IPS DF 4.7 (cell line): Measurements from ENCODE around the gene TMEM135.
"Not testable (repeated sequence)": the region's sequence is repeated elsewhere in the genome, so short reads cannot be mapped to it uniquely, and the experiment has no call there.

Source experiments
- DNase-seq: peaks from one replicate; pipeline ENCODE4 v3.0.0-alpha.2; 2013; ENCODE audit warnings: low spot score; ENCODE audit errors: extremely low read depth

TMEM135 gene

DNA sequence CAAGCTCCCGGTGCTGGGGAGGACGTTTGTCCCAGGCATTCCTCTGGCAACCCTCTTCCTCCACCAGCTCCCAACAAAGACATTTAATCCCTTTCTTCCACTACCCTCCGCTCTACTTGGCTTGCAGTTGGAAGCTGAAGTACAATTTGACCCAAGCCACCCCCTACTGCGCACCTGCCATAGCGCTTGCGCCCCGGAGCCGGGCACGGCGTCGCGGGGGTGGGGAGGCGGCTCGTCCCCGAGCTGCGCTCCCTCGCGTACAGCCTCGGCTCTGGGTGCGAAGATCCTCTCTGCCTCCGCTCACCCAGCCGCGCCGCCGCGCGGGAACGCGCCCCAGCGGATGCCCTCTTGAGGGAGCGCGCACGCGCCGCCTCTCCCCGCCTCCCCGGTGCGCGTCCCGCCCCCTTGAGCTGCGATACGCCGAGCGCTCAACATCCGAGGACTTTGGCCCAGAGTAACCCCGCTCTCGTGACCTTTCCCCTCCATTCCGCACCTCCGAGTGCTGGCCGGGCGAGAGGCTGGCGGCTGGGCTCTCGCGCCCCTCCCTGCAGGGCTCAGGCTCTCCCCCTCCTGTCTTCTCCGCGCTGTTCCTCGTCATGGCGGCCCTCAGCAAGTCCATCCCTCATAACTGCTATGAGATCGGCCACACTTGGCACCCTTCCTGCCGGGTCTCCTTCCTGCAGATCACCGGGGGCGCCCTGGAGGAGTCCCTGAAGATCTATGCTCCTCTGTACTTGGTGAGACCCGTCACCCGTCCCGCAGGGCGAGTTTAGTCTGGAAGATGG is at the start of gene TMEM135:
Gene TMEM135 (plus strand): TSS at position 485 of the 785 bp plus-strand sequence. CDS start 112 bp downstream, at position 597.
- peak; percentile 90 for DNase-seq

DNA sequence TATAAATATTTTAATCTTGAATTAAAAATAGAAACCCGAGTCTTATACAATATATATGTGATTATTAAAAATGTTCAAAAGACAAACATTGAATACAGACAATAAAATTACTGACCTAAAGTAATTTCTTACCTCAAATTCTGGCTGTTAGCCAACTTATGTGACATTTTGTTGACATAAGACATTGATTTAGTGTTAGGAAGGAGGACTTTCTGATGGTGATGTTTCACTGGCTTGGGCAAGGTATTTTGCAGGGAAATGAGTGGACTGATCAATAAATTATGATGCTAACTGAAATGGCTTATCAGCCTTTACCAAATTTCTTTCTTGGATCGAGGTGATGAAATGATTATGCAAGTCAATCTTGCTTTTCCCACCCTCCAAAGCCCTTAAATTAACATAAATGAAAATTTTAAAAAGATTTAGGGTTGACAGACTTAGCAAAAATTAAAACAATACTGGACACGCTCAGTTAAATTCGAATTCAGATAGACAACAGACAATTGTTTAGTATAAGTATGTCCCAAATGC is 49.3 kb upstream of the TMEM135 start:
- DNase-seq: no peak

DNA sequence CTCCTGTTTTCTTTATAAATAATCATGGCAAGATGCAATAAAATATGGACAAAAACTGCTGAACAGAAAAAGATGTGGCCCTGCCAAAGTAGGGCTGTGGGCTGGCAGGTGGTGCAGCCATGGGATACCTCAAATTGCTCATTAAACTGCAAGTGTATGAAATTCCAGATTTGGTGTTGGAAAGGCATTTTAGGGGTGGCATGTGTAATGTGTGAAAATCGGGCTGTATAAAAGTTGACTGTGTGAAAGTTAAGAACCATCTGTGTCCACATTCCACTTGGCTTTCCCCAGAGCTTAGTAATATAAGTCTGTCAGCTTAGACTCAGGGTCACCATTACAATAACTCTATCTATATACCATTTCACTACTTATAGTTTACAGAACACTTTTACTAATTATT is 47.7 kb upstream of the TMEM135 start:
- DNase-seq: no peak

DNA sequence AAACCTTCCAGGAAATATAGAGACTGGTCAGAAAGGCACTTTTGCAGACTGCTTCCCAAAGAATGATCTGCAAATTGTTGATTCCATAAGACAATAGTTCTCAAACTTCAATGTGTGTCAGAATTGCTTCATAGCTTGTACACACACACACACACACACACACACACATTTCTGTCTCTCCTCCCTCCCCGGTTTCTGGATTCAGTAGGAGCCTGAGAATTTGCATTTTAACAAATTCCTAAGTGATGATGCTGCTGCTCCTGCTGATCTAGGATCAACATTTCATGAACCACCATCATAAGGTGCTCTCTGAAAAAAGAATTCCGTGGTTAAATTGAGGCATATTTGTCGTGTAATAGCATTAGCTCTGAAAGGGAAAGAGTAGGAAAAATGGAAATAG is 47.2 kb upstream of the TMEM135 start:
- DNase-seq: peak; percentile 41

DNA sequence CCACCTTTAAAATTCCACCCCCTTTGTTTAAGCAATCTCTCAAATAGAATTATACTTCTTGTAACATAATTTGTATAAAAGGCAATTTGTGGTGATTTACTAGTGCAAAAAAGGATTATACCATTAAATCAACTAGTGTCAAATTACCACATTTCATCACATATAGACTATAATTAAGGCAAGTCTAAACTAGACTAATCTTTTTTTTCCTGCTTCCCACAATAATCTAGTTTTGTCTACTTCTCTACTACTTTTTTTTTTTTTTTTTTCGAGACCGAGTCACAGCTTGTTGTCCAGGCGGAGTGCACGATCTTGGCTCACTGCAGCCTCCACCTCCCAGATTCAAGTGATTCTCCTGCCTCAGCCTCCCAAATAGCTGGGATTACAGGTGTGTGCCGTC is 46.4 kb upstream of the TMEM135 start:
- DNase-seq: no peak

DNA sequence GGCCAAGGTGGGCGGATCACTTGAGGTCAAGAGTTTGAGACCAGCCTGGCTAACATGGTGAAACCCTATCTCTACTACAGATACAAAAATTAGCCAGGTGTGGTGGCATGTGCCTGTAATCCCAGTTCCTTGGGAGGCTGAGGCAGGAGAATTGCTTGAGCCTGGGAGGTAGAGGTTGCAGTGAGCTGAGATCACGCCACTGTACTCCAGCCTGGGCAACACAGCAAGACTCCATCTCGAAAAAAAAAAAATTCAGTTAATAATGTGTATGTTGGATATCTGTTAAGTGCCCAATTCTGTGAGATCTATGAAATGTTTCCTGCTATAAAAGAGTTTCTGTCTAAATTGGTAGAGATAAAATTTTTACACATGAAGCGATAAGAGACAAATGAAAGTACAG is 45.4 kb upstream of the TMEM135 start:
- not testable (repeated sequence) for DNase-seq

DNA sequence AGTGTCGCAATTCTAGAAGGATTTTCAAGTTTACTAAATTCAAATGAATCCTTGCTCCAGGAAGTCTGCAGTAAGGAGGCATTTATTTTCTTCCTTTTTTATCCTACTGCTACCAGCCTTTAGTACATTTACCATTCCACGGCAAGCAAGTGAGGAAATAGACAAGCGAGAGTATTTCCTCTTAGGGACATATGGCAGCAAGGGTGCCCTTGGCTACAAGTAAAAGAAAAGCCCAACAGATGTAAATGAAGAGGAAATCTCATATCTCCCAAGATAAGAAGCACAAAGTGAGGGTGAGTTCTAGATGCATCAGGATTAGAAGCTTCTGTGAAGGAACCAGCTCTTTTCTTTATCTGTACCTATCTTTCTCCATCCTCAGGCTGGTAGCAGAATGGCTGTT is 44.7 kb upstream of the TMEM135 start:
- DNase-seq: no peak

DNA sequence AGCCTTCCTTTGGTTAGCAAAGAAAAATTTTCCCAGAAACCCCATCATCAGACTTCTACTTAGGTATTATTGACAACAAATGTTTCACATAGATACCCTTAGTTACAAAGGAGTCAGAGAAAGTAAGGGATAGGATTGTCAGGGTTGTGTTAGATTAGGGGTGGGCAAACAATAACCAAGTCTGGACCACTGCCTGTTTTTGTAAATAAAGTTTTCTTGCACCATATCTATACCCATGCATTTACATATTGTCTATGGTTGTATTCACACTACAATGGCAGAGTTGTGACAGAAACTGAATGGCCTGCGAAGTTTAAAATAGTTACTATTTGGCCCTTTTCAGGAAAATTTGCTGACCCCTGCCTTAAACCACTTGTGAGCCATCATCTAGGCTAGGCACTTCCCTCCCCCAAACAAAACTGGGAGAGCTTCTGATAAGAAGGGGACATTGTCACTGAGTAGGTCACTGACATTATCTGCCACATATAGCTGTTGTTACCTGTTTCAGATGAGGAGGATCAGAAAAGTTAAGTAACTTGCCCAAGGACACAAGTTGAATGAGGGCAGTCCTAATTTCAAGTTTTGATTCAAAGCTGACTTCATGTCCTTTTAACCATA is 40.7 kb upstream of the TMEM135 start:
- no peak for DNase-seq

DNA sequence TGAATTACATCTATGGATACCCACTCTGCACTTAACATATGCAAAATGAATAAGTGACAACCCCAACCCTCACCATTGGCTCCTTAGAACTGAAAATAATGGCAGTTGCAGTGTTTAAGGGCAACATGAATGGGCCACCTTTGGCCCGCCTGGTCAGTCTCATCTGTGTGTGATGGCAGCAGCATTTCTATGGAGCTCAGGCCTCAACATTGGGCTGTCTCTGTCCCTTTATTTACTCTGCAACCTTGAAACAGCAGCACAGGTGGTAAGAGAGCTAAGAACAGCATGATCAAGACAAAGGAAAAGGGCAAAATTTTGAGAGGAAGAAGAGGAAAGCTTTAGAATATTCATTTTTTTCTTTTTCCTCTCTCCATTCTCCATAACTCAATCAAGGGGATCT is 38.3 kb upstream of the TMEM135 start:
- no peak for DNase-seq

DNA sequence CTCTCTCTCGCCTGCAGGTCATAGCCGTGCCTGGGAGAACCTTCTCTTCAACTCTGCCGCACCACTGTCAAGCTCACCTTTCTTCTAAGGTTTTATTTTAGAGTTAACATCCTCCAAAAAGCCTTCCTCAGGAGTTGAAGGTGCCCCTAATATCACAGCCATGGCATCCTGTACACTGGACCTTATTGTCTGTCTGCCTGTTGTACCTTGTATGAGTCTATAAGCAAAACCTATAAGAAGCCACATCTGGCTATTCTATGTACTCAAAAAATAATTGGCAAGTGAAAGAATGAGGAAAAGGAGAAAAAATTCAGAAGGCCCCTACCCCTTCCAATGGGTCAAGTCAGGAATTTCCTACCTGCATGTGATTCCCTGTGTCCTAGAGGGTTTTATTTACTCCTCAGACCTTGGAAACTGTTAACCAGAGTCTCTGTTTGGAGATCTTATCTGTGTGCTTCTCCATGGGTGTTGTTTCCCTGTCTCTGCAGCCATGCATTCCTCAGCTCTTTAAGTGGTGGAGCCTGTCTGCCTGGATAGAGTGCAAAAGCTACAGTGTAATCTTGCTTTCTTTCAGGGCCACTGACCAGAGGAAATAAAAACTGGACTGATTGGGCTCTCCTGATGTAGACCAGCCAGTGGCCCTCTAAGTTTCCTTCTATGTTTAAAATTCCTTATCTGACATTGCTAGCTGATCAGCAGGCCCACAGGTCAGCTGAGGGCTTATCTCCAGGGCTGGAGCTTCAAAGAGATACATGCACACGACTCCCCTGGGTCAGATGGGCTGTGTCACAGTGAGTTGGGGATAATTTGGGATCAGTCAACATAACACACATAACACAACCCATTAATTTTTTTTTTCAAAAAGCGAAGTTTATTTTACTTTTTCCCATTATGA is 37.6 kb upstream of the TMEM135 start:
- no peak for DNase-seq

DNA sequence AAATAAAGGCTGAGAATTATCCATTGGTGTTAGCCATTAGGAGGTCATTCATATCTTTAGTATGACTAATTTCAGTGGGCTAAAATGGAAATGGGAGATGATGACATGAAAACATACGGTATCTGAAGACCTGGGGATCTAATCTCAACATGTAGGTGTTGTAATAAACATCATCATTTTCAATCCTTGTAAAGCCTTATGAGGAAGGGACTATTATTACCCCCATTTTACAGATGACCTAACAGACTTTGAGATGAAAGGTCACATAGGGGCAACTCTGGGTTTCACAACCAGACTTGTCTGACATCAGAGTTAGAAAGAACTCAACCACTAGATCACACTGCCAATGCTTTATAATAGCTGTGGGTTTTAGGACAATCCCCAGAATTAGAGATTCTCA is 34.8 kb upstream of the TMEM135 start:
- no peak for DNase-seq

DNA sequence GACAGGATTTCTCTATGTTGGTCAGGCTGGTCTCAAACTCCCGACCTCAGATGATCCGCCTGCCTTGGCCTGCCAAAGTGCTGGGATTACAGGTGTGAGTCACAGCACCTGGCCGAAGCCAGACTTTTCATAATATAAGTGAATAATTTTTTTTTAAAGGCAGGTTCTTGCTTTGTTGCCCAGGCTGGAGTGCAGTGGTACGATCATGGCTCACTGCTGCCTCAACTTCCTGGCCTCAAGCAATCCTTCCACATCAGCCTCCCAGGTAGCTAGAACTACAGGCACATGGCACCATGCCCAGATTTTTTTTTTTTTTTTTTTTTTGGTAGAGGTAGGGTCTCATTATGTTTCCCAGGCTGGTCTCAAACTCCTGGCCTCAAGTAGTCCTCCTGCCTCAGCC is 33.5 kb upstream of the TMEM135 start:
- DNase-seq: not testable (repeated sequence)

DNA sequence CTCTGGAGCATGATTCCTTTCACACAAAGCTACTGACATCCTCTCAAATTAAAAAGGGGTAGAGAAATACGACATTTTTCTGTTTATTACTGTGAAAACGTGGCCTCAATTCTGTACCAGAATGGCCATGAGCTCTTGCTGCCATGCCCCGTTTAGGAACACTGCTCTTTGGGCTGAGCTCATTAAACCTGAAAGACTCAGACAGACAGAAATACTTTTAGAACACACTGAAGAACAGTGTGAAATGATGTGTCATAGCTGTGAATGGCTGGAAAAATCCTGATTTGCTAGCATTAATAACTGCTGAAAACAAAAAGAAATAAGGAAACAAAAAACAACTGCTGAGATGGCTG is 32.2 kb upstream of the TMEM135 start:
- DNase-seq: no peak

DNA sequence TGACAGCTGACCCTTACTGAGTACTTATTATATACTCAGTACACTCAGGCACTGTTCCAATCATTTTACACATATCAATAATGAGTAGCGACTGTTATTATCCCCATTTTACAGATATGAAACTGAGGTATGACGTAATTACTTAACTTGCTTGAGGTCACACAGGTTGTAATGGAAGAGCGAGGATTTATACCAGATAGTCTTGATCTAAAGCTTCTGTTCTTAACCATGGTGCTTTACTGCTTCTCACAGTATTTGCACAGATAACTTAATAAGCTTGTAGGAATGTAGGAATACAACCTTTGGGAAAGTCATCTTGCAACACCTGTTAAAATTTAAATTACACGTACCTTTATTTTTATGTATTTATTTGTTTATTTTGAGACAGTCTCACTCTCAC is 31.7 kb upstream of the TMEM135 start:
- DNase-seq: no peak

DNA sequence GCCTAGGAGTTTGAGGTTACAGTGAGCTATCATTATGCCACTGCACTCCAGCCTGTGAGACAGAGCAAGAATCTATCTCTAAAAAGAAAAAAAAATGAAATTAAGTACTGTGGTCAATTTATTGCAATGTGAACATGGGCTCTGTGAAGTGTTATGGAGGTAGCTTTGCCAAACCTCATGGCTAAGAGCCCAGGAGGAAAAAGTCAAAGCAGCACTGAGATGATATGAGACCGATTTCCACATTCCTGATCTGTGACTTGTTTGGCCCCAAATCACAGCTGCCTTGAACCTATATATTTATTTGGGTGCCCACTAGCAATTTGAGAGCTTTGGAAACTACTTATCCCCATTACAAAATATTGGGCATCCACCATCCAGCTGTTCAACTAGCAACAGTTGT is 29.8 kb upstream of the TMEM135 start:
- no peak for DNase-seq

DNA sequence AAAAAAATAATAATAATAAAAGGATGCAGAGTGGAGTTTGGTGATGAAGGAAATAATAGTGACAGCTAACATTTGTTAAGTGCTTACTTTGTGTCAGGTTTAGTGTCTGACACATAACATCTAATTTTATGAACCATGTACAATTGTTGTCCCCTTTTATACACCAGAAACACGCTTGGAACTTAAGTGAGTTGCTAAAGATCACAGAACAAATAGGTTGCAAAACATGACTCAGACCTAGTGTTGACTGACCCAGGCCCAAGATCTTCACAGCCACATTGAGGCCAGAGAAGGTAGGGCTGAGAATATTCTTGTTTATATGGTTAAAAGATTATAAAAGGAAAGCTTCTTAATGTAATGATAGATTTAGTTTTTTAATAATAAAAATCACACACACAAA is 25.6 kb upstream of the TMEM135 start:
- DNase-seq: no peak

DNA sequence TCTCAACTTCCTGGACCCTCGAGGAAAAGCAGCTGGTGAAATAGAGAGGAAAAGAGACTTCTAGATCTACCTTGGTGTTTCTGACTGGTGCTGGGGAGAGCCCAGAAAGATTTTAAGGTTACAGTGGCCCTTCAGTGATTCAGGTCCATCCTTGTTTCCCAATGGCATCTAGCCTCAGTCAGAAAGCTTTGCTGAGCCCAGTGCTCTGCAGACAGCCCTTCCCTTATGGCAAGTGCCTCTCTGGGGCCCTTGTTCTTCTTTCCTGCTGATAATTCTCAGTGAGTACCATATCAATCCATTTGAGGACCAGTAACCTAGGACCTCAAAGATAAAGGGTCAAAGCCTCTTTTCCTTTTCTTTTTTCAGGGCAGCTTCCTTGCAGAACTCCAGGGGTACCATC is 25.1 kb upstream of the TMEM135 start:
- no peak for DNase-seq

DNA sequence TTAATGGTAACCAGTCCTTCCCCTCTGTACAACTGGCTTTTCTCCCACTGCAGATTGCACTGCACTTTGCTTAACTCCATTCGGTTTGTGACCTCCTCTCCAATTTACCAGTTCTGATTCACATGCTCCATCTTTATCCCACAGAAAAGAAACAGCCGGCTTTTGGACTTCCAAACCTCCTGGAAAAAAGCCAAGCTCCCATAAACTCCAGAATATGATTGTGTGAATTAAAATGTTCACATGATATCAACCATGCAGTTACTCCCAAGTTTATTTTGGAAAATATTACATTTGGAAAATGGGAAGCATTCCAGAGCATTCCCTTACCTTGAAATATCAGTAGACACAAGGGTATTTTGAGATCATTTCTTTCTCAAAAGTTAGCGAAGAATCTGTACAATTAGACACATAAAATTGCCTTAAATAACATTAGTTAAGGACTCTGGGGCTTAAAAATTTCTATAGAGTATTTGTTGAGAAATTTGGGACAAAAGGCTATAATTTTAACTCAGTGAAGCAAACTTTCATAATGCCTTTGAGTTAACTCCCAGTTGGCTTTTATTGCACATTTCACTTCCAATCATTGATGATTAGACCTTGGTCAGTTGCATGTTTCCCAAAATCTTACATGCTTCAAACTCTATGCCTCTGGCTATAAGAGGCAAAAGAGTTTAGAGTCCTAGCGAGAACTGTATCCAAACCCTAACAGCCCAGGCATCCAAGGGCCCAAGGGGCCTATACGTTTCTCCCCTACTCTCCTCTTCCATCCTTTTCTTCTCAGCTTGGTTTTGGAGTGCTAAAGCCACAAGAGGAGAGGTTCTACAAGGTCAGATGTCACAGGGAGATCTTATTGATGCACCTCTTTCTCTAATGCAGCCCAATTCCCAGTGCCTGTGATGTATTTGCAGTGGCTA is 23.6 kb upstream of the TMEM135 start:
- no peak for DNase-seq

DNA sequence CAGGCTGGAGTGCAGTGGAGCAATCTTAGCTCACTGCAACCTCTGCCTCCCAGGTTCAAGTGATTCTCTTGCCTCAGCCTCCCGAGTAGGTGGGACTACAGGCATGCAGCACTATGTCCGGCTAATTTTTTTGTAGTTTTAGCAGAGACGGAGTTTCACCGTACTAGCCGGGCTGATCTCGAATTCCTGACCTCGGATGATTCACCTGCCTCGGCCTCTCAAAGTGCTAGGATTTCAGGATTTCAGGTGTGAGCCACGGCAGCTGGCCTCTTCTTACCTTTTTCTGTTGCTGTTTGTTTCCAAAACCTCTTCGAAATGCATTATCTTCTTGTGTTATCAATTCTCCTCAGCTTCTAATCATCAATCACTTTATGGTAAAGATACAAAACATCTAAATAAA is 22.1 kb upstream of the TMEM135 start:
- DNase-seq: no peak

DNA sequence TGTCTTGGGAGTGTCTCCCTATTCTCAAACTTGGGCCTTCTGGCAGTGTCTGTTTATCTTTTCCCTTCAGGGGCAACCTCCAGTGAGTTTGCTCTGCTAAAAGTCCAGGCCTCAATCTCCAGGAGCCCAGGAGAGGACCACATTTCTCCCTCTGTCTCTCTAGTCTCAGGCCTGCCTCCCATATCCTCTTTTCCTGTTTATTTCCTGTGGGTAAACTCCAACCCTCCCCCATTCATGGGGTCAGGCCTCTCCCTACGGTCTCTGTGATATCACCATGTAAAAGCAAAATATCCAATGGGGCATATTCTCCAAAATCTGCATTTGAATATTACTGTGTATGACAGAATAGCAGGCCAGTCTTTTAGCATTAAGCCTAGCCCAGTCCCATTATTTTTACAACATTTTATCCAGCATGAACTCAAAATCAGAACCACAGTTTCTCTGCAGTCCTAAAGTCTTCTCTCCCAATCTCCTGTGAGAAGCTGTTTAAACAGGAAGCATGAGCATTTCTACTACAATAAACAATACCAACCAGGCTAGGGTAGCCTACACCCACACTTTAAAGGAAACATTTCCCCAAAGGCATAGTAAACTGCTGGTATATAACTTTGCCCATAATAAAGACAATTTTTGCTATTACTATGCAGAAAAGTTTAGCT is 18.0 kb upstream of the TMEM135 start:
- DNase-seq: no peak
